WTC11 (cell line): ENCODE measurements around the gene NAALADL2.

ENCODE experiments used
- CBFB ChIP-seq: sonication (generic); formaldehyde crosslinking; IDR thresholded peaks from 2 replicates; pipeline ENCODE4 v1.8.1; 2022; ENCODE audit warnings: mild to moderate bottlenecking, low read depth, missing genetic modification reagents
- CREM ChIP-seq: sonication (generic); formaldehyde crosslinking; IDR thresholded peaks from 2 replicates; pipeline ENCODE4 v1.8.1; 2022; ENCODE audit warnings: mild to moderate bottlenecking, missing genetic modification reagents, moderate library complexity
- GABPB1 ChIP-seq: sonication (generic); formaldehyde crosslinking; IDR thresholded peaks from 2 replicates; pipeline ENCODE4 v1.8.1; 2023; ENCODE audit warnings: mild to moderate bottlenecking, missing genetic modification reagents
- JUN ChIP-seq: sonication (generic); formaldehyde crosslinking; IDR thresholded peaks from 2 replicates; pipeline ENCODE4 v1.8.0; 2023; ENCODE audit warnings: mild to moderate bottlenecking, missing genetic modification reagents
- MAX ChIP-seq: sonication (generic); formaldehyde crosslinking; IDR thresholded peaks from 2 replicates; pipeline ENCODE4 v1.8.0; 2022; ENCODE audit warnings: mild to moderate bottlenecking, missing genetic modification reagents
- NR1H2 ChIP-seq: sonication (generic); formaldehyde crosslinking; IDR thresholded peaks from 2 replicates; pipeline ENCODE4 v1.9.0; 2021; ENCODE audit warnings: mild to moderate bottlenecking, moderate library complexity, missing genetic modification reagents
- TCF7 ChIP-seq: sonication (generic); formaldehyde crosslinking; IDR thresholded peaks from 2 replicates; pipeline ENCODE4 v1.8.0; 2022; ENCODE audit warnings: mild to moderate bottlenecking, low read depth, missing genetic modification reagents, moderate library complexity
- TEAD4 ChIP-seq: sonication (generic); formaldehyde crosslinking; IDR thresholded peaks from 2 replicates; pipeline ENCODE4 v1.8.0; 2022; ENCODE audit warnings: mild to moderate bottlenecking, missing genetic modification reagents
- ZNF121 ChIP-seq: sonication (generic); formaldehyde crosslinking; IDR thresholded peaks from 2 replicates; pipeline ENCODE4 v1.8.0; 2023; ENCODE audit warnings: missing genetic modification reagents
- TF ChIP-seq, protein P1 (sequence below): fragments of 250-450 bp; sonication (Bioruptor Pico); IDR thresholded peaks from 2 replicates; pipeline ENCODE4 v1.9.0; 2021; ENCODE audit warnings: mild to moderate bottlenecking, borderline replicate concordance
- TF ChIP-seq, protein P2 (sequence below): fragments of 200-600 bp; IDR thresholded peaks from 2 replicates; pipeline ENCODE4 v1.8.0; 2022; ENCODE audit warnings: antibody characterized with exemption
- TF ChIP-seq, protein P3 (sequence below): sonication (generic); formaldehyde crosslinking; IDR thresholded peaks from 2 replicates; pipeline ENCODE4 v1.8.0; 2023; ENCODE audit warnings: missing genetic modification reagents, mild to moderate bottlenecking, borderline replicate concordance

DNA sequence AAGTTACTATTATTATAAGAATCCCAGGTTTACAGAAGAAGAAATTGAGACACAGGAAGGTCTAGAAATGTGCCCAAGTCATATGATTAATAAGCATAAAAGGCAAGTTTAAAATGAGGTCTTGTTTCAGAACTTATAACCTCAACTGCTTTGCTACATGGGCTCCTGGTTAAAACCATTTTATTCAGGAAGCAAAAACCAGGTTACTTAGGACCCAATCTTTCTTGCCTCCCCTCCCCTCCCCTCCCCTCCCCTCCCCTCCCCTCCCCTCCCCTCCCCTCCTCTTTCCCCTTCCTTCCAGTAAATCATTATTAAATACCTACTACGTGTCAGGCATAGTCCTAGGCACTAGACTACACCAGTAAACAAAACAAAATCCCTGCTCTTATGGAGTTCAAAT, 93.9 kb downstream of the NAALADL2 start:
- TF ChIP-seq, protein P1, sequence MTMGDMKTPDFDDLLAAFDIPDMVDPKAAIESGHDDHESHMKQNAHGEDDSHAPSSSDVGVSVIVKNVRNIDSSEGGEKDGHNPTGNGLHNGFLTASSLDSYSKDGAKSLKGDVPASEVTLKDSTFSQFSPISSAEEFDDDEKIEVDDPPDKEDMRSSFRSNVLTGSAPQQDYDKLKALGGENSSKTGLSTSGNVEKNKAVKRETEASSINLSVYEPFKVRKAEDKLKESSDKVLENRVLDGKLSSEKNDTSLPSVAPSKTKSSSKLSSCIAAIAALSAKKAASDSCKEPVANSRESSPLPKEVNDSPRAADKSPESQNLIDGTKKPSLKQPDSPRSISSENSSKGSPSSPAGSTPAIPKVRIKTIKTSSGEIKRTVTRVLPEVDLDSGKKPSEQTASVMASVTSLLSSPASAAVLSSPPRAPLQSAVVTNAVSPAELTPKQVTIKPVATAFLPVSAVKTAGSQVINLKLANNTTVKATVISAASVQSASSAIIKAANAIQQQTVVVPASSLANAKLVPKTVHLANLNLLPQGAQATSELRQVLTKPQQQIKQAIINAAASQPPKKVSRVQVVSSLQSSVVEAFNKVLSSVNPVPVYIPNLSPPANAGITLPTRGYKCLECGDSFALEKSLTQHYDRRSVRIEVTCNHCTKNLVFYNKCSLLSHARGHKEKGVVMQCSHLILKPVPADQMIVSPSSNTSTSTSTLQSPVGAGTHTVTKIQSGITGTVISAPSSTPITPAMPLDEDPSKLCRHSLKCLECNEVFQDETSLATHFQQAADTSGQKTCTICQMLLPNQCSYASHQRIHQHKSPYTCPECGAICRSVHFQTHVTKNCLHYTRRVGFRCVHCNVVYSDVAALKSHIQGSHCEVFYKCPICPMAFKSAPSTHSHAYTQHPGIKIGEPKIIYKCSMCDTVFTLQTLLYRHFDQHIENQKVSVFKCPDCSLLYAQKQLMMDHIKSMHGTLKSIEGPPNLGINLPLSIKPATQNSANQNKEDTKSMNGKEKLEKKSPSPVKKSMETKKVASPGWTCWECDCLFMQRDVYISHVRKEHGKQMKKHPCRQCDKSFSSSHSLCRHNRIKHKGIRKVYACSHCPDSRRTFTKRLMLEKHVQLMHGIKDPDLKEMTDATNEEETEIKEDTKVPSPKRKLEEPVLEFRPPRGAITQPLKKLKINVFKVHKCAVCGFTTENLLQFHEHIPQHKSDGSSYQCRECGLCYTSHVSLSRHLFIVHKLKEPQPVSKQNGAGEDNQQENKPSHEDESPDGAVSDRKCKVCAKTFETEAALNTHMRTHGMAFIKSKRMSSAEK: no peak
- TF ChIP-seq, protein P2, sequence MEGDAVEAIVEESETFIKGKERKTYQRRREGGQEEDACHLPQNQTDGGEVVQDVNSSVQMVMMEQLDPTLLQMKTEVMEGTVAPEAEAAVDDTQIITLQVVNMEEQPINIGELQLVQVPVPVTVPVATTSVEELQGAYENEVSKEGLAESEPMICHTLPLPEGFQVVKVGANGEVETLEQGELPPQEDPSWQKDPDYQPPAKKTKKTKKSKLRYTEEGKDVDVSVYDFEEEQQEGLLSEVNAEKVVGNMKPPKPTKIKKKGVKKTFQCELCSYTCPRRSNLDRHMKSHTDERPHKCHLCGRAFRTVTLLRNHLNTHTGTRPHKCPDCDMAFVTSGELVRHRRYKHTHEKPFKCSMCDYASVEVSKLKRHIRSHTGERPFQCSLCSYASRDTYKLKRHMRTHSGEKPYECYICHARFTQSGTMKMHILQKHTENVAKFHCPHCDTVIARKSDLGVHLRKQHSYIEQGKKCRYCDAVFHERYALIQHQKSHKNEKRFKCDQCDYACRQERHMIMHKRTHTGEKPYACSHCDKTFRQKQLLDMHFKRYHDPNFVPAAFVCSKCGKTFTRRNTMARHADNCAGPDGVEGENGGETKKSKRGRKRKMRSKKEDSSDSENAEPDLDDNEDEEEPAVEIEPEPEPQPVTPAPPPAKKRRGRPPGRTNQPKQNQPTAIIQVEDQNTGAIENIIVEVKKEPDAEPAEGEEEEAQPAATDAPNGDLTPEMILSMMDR: no peak
- TF ChIP-seq TEAD4 (CRISPR knock-in tag): no peak
- no peak for TF ChIP-seq ZNF121
- TF ChIP-seq NR1H2 (CRISPR knock-in tag): no peak
- TF ChIP-seq CBFB (CRISPR knock-in tag): no peak
- TF ChIP-seq TCF7 (CRISPR knock-in tag): no peak
- TF ChIP-seq, protein P3, sequence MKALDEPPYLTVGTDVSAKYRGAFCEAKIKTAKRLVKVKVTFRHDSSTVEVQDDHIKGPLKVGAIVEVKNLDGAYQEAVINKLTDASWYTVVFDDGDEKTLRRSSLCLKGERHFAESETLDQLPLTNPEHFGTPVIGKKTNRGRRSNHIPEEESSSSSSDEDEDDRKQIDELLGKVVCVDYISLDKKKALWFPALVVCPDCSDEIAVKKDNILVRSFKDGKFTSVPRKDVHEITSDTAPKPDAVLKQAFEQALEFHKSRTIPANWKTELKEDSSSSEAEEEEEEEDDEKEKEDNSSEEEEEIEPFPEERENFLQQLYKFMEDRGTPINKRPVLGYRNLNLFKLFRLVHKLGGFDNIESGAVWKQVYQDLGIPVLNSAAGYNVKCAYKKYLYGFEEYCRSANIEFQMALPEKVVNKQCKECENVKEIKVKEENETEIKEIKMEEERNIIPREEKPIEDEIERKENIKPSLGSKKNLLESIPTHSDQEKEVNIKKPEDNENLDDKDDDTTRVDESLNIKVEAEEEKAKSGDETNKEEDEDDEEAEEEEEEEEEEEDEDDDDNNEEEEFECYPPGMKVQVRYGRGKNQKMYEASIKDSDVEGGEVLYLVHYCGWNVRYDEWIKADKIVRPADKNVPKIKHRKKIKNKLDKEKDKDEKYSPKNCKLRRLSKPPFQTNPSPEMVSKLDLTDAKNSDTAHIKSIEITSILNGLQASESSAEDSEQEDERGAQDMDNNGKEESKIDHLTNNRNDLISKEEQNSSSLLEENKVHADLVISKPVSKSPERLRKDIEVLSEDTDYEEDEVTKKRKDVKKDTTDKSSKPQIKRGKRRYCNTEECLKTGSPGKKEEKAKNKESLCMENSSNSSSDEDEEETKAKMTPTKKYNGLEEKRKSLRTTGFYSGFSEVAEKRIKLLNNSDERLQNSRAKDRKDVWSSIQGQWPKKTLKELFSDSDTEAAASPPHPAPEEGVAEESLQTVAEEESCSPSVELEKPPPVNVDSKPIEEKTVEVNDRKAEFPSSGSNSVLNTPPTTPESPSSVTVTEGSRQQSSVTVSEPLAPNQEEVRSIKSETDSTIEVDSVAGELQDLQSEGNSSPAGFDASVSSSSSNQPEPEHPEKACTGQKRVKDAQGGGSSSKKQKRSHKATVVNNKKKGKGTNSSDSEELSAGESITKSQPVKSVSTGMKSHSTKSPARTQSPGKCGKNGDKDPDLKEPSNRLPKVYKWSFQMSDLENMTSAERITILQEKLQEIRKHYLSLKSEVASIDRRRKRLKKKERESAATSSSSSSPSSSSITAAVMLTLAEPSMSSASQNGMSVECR (CRISPR knock-in tag): no peak
- no peak for TF ChIP-seq MAX (CRISPR knock-in tag)
- TF ChIP-seq JUN (CRISPR knock-in tag): no peak
- TF ChIP-seq CREM (CRISPR knock-in tag): no peak
- no peak for TF ChIP-seq GABPB1
